ENCODE results near the gene NF2. TPM values are rescaled to one million over a fixed set of nuclear protein-coding genes. Genes with fewer than 3 reads are reported as not detected.

The NF2 gene
- total RNA-seq, 1 experiment from 2014 or later, result 50.9 TPM

DNA sequence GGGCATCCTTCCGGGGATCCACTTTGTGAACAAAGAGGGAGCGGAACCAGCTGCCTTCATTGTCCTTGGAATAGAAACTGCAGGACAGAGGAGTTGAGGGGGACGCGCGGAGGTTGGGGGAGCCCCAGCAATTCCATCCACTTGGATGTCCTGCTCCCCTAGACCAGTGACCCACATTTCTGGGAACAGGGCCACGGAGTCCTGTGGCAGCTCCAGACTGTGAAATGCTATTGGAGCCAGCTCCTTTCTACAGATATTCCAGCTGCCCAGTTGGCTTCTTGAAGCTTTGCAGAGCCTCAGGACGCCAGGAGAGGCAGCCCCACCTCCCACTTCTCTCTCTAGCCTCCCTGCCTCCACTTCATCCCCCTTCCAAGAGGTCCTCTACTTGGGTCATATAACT lies 33.0 kb upstream of the NF2 start:
- Histone ChIP-seq H3K4ac (ENCODE audit: low read depth, low read length) (no peak overlapping the region), H2BK20ac (ENCODE audit: low read depth, low read length, poor library complexity, severe bottlenecking) (no peak overlapping the region), H3K23me2 (ENCODE audit: insufficient read length, low read depth, low read length, poor library complexity, severe bottlenecking) (no peaks in the 10 kb centered on the region), H3K23ac (ENCODE audit: insufficient read length, low read depth, low read length) (no peak overlapping the region), H2AK5ac (ENCODE audit: insufficient read length, low read length) (no peak overlapping the region), H3K14ac (ENCODE audit: insufficient read depth, low read length) (no peak overlapping the region), H2AFZ (ENCODE audit: low read length) (no peak overlapping the region), H2BK5ac (ENCODE audit: insufficient read length, low read length) (no peak overlapping the region), H4K20me1 (ENCODE audit: control insufficient read depth, insufficient read depth, insufficient read length) (no peaks in the 10 kb centered on the region), H3K4me2 (ENCODE audit: insufficient read depth, insufficient read length, low read length) (no peak overlapping the region), H3K9me3 (ENCODE audit: control insufficient read depth, low read depth, low read length) (no peaks in the 10 kb centered on the region), H3T11ph (ENCODE audit: low read length) (no peak overlapping the region), H3K79me2 (ENCODE audit: insufficient read depth, low read length) (no peaks in the 10 kb centered on the region), H2BK15ac (ENCODE audit: low read depth, low read length) (no peak overlapping the region), H3K27me3 (ENCODE audit: insufficient read depth, low read length) (no peaks in the 10 kb centered on the region), H3K79me1 (ENCODE audit: insufficient read depth, low read depth, low read length, poor library complexity, severe bottlenecking) (no peaks in the 10 kb centered on the region), H3K56ac (ENCODE audit: insufficient read length, low read depth, low read length) (no peak overlapping the region), H2BK12ac (ENCODE audit: insufficient read length, low read depth, low read length) (no peak overlapping the region), H3K9ac (ENCODE audit: extremely low read depth, insufficient read length, low read length) (no peak overlapping the region), H3K4me1 (ENCODE audit: insufficient read depth, low read length) (no peaks in the 10 kb centered on the region), H2BK120ac (ENCODE audit: low read depth, low read length, poor library complexity, severe bottlenecking) (no peak overlapping the region), H4K5ac (ENCODE audit: insufficient read length, low read depth, low read length) (no peak overlapping the region), H3K18ac (ENCODE audit: insufficient read length, low read depth, low read length) (no peak overlapping the region), H3K27ac (ENCODE audit: insufficient read length, low read depth, low read length) (no peak overlapping the region), H4K8ac (replicated peaks; ENCODE audit: insufficient read length, low read depth, low read length) (no peak overlapping the region), H4K91ac (ENCODE audit: insufficient read length, low read depth, low read length) (no peak overlapping the region)
- TF ChIP-seq, protein P1, sequence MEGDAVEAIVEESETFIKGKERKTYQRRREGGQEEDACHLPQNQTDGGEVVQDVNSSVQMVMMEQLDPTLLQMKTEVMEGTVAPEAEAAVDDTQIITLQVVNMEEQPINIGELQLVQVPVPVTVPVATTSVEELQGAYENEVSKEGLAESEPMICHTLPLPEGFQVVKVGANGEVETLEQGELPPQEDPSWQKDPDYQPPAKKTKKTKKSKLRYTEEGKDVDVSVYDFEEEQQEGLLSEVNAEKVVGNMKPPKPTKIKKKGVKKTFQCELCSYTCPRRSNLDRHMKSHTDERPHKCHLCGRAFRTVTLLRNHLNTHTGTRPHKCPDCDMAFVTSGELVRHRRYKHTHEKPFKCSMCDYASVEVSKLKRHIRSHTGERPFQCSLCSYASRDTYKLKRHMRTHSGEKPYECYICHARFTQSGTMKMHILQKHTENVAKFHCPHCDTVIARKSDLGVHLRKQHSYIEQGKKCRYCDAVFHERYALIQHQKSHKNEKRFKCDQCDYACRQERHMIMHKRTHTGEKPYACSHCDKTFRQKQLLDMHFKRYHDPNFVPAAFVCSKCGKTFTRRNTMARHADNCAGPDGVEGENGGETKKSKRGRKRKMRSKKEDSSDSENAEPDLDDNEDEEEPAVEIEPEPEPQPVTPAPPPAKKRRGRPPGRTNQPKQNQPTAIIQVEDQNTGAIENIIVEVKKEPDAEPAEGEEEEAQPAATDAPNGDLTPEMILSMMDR (conservative IDR thresholded peaks at IDR 0.05), result no peak
- H3K4me3 Mint-ChIP-seq, result no peak overlapping the region
- no CpG with 5 or more reads among the region's 7 CpGs for WGBS (ENCODE audit: extremely low coverage, insufficient read length, low lambda C conversion rate)
- H3K4me1 Mint-ChIP-seq, result no peaks in the 10 kb centered on the region
- no peaks in the 10 kb centered on the region for H3K27me3 Mint-ChIP-seq (ENCODE audit: low read depth)
- DNase-seq, result no peak
- no peaks in the 10 kb centered on the region for H3K9me3 Mint-ChIP-seq
- peak overlapping the region in 2 of 3 experiments; percentile 8 to 57; a peak in 2 of 7 replicates for H3K27ac Mint-ChIP-seq
- H3K36me3 Mint-ChIP-seq (ENCODE audit: insufficient read depth in 1 of 3, low read depth in 3 of 3), result peaks cover 19 to 51% (median 39%) of the 10 kb centered on the region in 3 experiments; a peak in 6 of 7 replicates

Measured in H9 (cell line).